ENCODE results near the gene NKAP.

The NKAP gene

GRCh38 chrX:119880076-119880475 lies 63.5 kb downstream of the NKAP start:
- Histone ChIP-seq H3K79me1 (ENCODE audit: low read length) (no peaks in the 10 kb centered on the region), H3K18ac (ENCODE audit: low read length) (no peak overlapping the region), H3K79me2 (ENCODE audit: control insufficient read depth, insufficient read depth, low read length) (no peaks in the 10 kb centered on the region), H2BK15ac (replicated peaks; ENCODE audit: low read depth) (no peak overlapping the region), H3K36me3 (ENCODE audit: control insufficient read depth, insufficient read depth, low read length) (no peaks in the 10 kb centered on the region), H3K27me3 (ENCODE audit: insufficient read depth, low read length, poor library complexity) (no peaks in the 10 kb centered on the region), H2BK5ac (ENCODE audit: low read length) (no peak overlapping the region), H3K4me1 (ENCODE audit: control insufficient read depth, low read depth, low read length) (no peaks in the 10 kb centered on the region), H3K27ac (ENCODE audit: low read depth, low read length) (no peak overlapping the region), H3K4ac (ENCODE audit: low read depth, low read length) (no peak overlapping the region), H3K56ac (ENCODE audit: low read length) (no peak overlapping the region), H4K5ac (ENCODE audit: low read length) (no peak overlapping the region), H3K4me3 (ENCODE audit: low read length) (no peak overlapping the region), H4K8ac (ENCODE audit: low read depth, low read length) (no peak overlapping the region), H3K9ac (ENCODE audit: low read length) (no peak overlapping the region), H2AK5ac (ENCODE audit: low read length) (no peak overlapping the region), H3K4me2 (ENCODE audit: low read length) (no peak overlapping the region), H2BK120ac (ENCODE audit: low read depth, low read length) (no peak overlapping the region), H3K23ac (ENCODE audit: low read length) (no peak overlapping the region)
- DNase-seq: no peak
- WGBS (ENCODE audit: extremely low coverage, insufficient coverage, low lambda C conversion rate): no CpG with 5 or more reads among the region's 5 CpGs

- no peak overlapping the region for H3K56ac ChIP-seq (ENCODE audit: low read length)
- H3K27me3 ChIP-seq (ENCODE audit: insufficient read depth, low read length, poor library complexity): no peaks in the 10 kb centered on the region
- no peaks in the 10 kb centered on the region for H3K79me1 ChIP-seq (ENCODE audit: low read length)
- no peak overlapping the region for H3K4ac ChIP-seq (ENCODE audit: low read depth, low read length)
- H3K18ac ChIP-seq (ENCODE audit: low read length): no peak overlapping the region
- H4K5ac ChIP-seq (ENCODE audit: low read length): no peak overlapping the region
- no peak overlapping the region for H2AK5ac ChIP-seq (ENCODE audit: low read length)
- no peak overlapping the region for H3K4me3 ChIP-seq (ENCODE audit: low read length)
- H3K27ac ChIP-seq (ENCODE audit: low read depth, low read length): no peak overlapping the region
- H3K4me1 ChIP-seq (ENCODE audit: control insufficient read depth, low read depth, low read length): no peaks in the 10 kb centered on the region
- no peak overlapping the region for H3K4me2 ChIP-seq (ENCODE audit: low read length)
- no peak overlapping the region for H2BK5ac ChIP-seq (ENCODE audit: low read length)
- H3K23ac ChIP-seq (ENCODE audit: low read length): no peak overlapping the region
- no peak for DNase-seq
- no peak overlapping the region for H3K9ac ChIP-seq (ENCODE audit: low read length)
- H4K8ac ChIP-seq (ENCODE audit: low read depth, low read length): no peak overlapping the region
- H3K79me2 ChIP-seq (ENCODE audit: control insufficient read depth, insufficient read depth, low read length): no peaks in the 10 kb centered on the region
- no CpG with 5 or more reads among the region's 2 CpGs for WGBS (ENCODE audit: extremely low coverage, insufficient coverage, low lambda C conversion rate)
- H3K36me3 ChIP-seq (ENCODE audit: control insufficient read depth, insufficient read depth, low read length): no peaks in the 10 kb centered on the region
- H2BK15ac ChIP-seq (replicated peaks; ENCODE audit: low read depth): no peak overlapping the region
- no peak overlapping the region for H2BK120ac ChIP-seq (ENCODE audit: low read depth, low read length)
Measured at GRCh38 chrX:119878740-119879139, 64.8 kb downstream of the NKAP start.

GRCh38 chrX:119871599-119872395 lies 71.8 kb downstream of the NKAP start, which contains the start of the genes NDUFA1 and RNF113A:
Gene NDUFA1, plus strand, starts transcription at chrX:119871832. Its CDS starts 80 bp downstream, at chrX:119871912.
Gene RNF113A, minus strand, starts transcription at chrX:119871733. Its CDS starts 120 bp downstream, at chrX:119871613.
- peak within 1 kb of the TSS; percentile 93 for H3K56ac ChIP-seq (ENCODE audit: low read length)
- peak within 1 kb of the TSS; percentile 55 for H3K4ac ChIP-seq (ENCODE audit: low read depth, low read length)
- H2BK120ac ChIP-seq (ENCODE audit: low read depth, low read length): no peak within 1 kb of the TSS
- H3K79me2 ChIP-seq (ENCODE audit: control insufficient read depth, insufficient read depth, low read length): no peaks in the 10 kb centered on the region
- no CpG with 5 or more reads among the region's 62 CpGs for WGBS (ENCODE audit: extremely low coverage, insufficient coverage, low lambda C conversion rate)
- H2BK15ac ChIP-seq (replicated peaks; ENCODE audit: low read depth): no peak within 1 kb of the TSS
- H3K4me1 ChIP-seq (ENCODE audit: control insufficient read depth, low read depth, low read length): no peaks in the 10 kb centered on the region
- no peak within 1 kb of the TSS for H2AK5ac ChIP-seq (ENCODE audit: low read length)
- no peaks in the 10 kb centered on the region for H3K36me3 ChIP-seq (ENCODE audit: control insufficient read depth, insufficient read depth, low read length)
- H3K4me3 ChIP-seq (ENCODE audit: low read length): peak within 1 kb of the TSS; percentile 72
- peak; percentile 91 for DNase-seq
- peak within 1 kb of the TSS; percentile 84 for H3K9ac ChIP-seq (ENCODE audit: low read length)
- H4K5ac ChIP-seq (ENCODE audit: low read length): no peak within 1 kb of the TSS
- no peak within 1 kb of the TSS for H2BK5ac ChIP-seq (ENCODE audit: low read length)
- H3K27me3 ChIP-seq (ENCODE audit: insufficient read depth, low read length, poor library complexity): no peaks in the 10 kb centered on the region
- no peak within 1 kb of the TSS for H3K23ac ChIP-seq (ENCODE audit: low read length)
- no peaks in the 10 kb centered on the region for H3K79me1 ChIP-seq (ENCODE audit: low read length)
- peak within 1 kb of the TSS; percentile 65 for H4K8ac ChIP-seq (ENCODE audit: low read depth, low read length)
- H3K18ac ChIP-seq (ENCODE audit: low read length): peak within 1 kb of the TSS; percentile 78
- peak within 1 kb of the TSS; percentile 83 for H3K27ac ChIP-seq (ENCODE audit: low read depth, low read length)
- H3K4me2 ChIP-seq (ENCODE audit: low read length): peak within 1 kb of the TSS; percentile 75

- no peak overlapping the region for H2AK5ac ChIP-seq (ENCODE audit: low read length)
- no peak overlapping the region for H2BK120ac ChIP-seq (ENCODE audit: low read depth, low read length)
- H3K79me2 ChIP-seq (ENCODE audit: control insufficient read depth, insufficient read depth, low read length): no peaks in the 10 kb centered on the region
- no peak overlapping the region for H4K8ac ChIP-seq (ENCODE audit: low read depth, low read length)
- no peak overlapping the region for H3K27ac ChIP-seq (ENCODE audit: low read depth, low read length)
- no peak overlapping the region for H2BK5ac ChIP-seq (ENCODE audit: low read length)
- no peak overlapping the region for H4K5ac ChIP-seq (ENCODE audit: low read length)
- H3K4me1 ChIP-seq (ENCODE audit: control insufficient read depth, low read depth, low read length): no peaks in the 10 kb centered on the region
- no peaks in the 10 kb centered on the region for H3K36me3 ChIP-seq (ENCODE audit: control insufficient read depth, insufficient read depth, low read length)
- no peaks in the 10 kb centered on the region for H3K27me3 ChIP-seq (ENCODE audit: insufficient read depth, low read length, poor library complexity)
- no peak overlapping the region for H3K23ac ChIP-seq (ENCODE audit: low read length)
- peak overlapping the region; percentile 75 for H3K4me2 ChIP-seq (ENCODE audit: low read length)
- H3K18ac ChIP-seq (ENCODE audit: low read length): no peak overlapping the region
- no peak for DNase-seq
- H3K79me1 ChIP-seq (ENCODE audit: low read length): no peaks in the 10 kb centered on the region
- H3K4me3 ChIP-seq (ENCODE audit: low read length): peak overlapping the region; percentile 72
- no peak overlapping the region for H3K4ac ChIP-seq (ENCODE audit: low read depth, low read length)
- WGBS (ENCODE audit: extremely low coverage, insufficient coverage, low lambda C conversion rate): no CpG with 5 or more reads among the region's 26 CpGs
- peak overlapping the region; percentile 83 for H3K56ac ChIP-seq (ENCODE audit: low read length)
- no peak overlapping the region for H2BK15ac ChIP-seq (replicated peaks; ENCODE audit: low read depth)
- peak overlapping the region; percentile 80 for H3K9ac ChIP-seq (ENCODE audit: low read length)
Measured at GRCh38 chrX:119871245-119871598, 72.3 kb downstream of the NKAP start.
